GM10847 (cell line): Measurements from ENCODE around the gene ANKRD63.

Experiments
- POLR2A ChIP-seq: IDR thresholded peaks from 2 replicates; pipeline ENCODE4 v1.6.1; 2011; ENCODE audit not compliant: insufficient read length; ENCODE audit errors: extremely low read depth

The ANKRD63 gene

DNA sequence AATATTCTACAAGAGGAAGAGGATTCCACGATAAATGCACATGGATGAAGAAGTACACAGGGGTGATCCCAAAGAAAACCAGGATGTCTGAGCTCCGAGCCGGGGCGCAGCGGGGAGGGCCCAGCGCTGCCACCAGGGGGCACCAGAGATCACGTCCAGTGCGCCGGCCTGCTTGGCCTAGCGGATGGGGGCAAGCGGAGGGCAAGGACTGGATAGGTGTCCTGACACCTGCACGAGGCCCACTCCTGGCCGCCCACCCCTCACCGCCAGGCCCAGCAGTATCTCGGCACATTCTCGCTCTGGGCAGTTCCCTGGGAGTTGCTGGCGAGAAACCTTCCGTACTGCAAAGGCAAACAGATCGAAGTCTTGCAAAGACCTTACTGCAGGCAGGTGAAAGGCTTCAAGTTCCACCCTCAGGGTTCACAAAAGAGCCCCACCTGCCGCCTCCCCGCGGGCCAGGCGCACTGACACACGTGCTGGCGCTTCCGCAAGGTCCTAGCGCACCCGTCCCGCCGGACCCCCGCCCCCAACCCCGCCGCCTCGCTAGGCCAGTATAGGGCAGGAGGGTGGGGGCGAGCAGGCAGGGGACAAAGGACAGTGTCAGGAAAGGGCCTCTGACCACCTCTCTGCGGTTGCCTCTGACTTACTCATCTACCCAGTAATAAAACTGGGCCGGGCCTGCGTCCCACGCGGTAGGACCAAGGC, 3.3 kb downstream of the ANKRD63 start:
- TF ChIP-seq POLR2A = no peak

DNA sequence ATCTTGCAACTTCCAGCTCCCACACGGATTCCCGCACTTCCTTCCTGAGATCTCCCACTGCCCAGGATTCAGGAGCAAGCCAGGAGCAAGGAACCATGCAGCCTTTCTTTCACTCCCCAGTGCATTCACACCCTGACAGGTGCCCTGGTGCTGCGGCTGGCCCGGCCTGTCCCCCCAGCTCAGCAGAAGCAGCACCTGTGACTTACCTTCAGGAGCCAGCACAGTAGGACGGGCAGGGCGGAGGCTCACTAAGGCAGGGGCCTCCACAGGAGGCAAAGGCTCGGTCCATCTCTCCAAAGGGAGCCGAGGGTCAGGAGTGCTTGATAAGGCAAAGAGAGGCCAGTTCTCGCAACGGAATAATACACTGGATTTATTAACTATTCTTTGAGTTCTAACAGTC, 4.8 kb downstream of the ANKRD63 start:
- no peak for TF ChIP-seq POLR2A

GRCh38 chr15:40277471-40277870, 5.4 kb downstream of the ANKRD63 start:
- TF ChIP-seq POLR2A = no peak

- no peak for TF ChIP-seq POLR2A
These were observed 5.9 kb downstream of the ANKRD63 start for GRCh38 chr15:40276927-40277326.

DNA sequence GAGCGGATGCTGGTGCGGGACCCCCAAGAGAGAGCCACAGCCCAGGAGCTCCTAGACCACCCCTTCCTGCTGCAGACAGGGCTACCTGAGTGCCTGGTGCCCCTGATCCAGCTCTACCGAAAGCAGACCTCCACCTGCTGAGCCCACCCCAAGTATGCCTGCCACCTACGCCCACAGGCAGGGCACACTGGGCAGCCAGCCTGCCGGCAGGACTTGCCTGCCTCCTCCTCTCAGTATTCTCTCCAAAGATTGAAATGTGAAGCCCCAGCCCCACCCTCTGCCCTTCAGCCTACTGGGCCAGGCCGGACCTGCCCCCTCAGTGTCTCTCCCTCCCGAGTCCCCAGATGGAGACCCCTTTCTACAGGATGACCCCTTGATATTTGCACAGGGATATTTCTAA, 6.9 kb downstream of the ANKRD63 start:
- TF ChIP-seq POLR2A = no peak

GRCh38 chr15:40275523-40275922, 7.3 kb downstream of the ANKRD63 start:
- no peak for TF ChIP-seq POLR2A

GRCh38 chr15:40274350-40275274, 8.3 kb downstream of the ANKRD63 start:
- no peak for TF ChIP-seq POLR2A

DNA sequence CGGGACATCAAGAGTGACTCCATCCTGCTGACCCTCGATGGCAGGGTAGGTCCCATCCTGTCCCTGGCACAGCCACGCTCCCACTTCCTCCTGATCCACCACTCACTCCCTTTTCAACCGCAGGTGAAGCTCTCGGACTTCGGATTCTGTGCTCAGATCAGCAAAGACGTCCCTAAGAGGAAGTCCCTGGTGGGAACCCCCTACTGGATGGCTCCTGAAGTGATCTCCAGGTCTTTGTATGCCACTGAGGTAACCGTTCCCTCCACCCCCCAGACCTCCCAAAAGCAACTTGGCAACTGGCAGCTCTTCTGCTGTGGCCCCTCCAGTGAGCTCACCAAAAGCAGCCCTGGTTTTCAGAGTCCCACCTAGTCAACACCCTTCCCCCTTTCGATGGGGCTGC, 9.4 kb downstream of the ANKRD63 start:
- no peak for TF ChIP-seq POLR2A

- TF ChIP-seq POLR2A = no peak
These were observed 10.3 kb downstream of the ANKRD63 start for GRCh38 chr15:40272485-40273056.

GRCh38 chr15:40271685-40272484, 11.0 kb downstream of the ANKRD63 start:
- TF ChIP-seq POLR2A = no peak

- TF ChIP-seq POLR2A = no peak
These were observed 12.4 kb downstream of the ANKRD63 start for GRCh38 chr15:40270246-40270995.

DNA sequence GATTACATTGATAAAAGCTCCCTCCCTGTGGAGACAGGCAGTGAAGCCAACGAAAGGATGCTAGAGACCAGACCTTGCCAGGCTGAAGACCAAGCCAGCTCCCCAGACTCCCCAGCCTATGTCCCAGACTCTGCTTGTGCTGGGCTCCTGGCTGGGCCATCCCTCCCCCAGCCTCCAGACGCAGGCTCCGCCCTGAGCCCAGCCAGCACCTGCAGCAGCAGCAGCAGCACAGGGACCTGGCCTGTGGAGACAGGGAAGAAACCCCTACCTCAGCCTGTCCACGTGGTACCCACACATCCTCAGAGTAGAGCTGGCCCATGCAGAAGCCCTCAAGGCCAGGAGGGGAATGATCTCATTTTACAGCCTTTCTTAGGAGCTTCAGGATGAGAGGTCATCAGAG, 13.3 kb downstream of the ANKRD63 start:
- no peak for TF ChIP-seq POLR2A

GRCh38 chr15:40267670-40268069, 15.2 kb downstream of the ANKRD63 start:
- no peak for TF ChIP-seq POLR2A

DNA sequence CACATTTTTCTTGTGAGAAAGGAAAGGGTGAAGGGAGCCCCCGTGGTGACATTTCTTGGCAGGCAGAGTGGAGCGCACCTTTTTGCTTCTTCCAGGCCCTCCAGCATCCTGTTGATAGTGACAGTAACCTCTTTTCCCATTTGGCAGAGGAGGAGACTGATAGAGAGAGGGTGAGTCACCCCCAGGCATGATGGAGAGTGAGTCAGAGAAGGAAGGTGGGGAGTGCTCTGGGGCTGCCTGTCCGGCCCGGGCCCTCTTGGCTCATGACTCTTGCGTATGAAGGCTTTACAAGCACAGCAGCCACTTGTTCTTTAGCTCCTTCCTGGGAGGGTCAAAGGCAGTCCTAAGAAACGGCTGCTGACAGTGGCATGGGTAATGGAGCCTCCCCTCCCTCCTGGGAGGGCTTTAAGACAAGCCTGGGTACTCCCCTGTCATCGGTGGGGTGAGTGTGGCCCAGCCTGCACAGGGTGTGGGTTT, 16.0 kb downstream of the ANKRD63 start:
- no peak for TF ChIP-seq POLR2A
